Karpas-422 (cell line): ENCODE data around the gene MOCOS. TPM values are rescaled to one million over a fixed set of nuclear protein-coding genes. Genes with fewer than 3 reads are reported as not detected.

Experiments used
- DNase-seq: peaks from one replicate; pipeline ENCODE4 v3.0.0-alpha.2; 2015
- H2AFZ ChIP-seq: fragments of 200-600 bp; sonication (generic); 2 replicates; pipeline ENCODE4 v1.6.1; 2014; ENCODE audit warnings: antibody characterized with exemption, low read length, mixed read lengths
- H3K27ac ChIP-seq: fragments of 200-600 bp; sonication (generic); 2 replicates; pipeline ENCODE4 v1.5.1; 2014; ENCODE audit warnings: mild to moderate bottlenecking, low read length, moderate library complexity
- H3K27me3 ChIP-seq: fragments of 200-600 bp; sonication (generic); 2 replicates; pipeline ENCODE4 v1.6.1; 2014; ENCODE audit warnings: low read length, mixed read lengths
- H3K36me3 ChIP-seq: fragments of 200-600 bp; sonication (generic); 2 replicates; pipeline ENCODE4 v1.6.1; 2014; ENCODE audit warnings: low read length, mixed read lengths; ENCODE audit not compliant: insufficient read depth
- H3K4me1 ChIP-seq: fragments of 200-600 bp; sonication (generic); 2 replicates; pipeline ENCODE4 v1.6.1; 2014; ENCODE audit warnings: mild to moderate bottlenecking, low read length, mixed read lengths
- H3K4me2 ChIP-seq: fragments of 200-600 bp; sonication (generic); 2 replicates; pipeline ENCODE4 v1.6.1; 2014; ENCODE audit warnings: low read length, low read depth, mild to moderate bottlenecking; ENCODE audit not compliant: poor library complexity, severe bottlenecking
- H3K4me3 ChIP-seq: fragments of 200-600 bp; sonication (generic); 2 replicates; pipeline ENCODE4 v1.5.1; 2014; ENCODE audit warnings: mild to moderate bottlenecking, antibody characterized with exemption, low read length, mixed read lengths
- H3K79me2 ChIP-seq: fragments of 200-600 bp; sonication (generic); 2 replicates; pipeline ENCODE4 v1.6.1; 2014; ENCODE audit warnings: mild to moderate bottlenecking, low read length, mixed read lengths
- H3K9ac ChIP-seq: fragments of 200-600 bp; sonication (generic); 2 replicates; pipeline ENCODE4 v1.6.0; 2014; ENCODE audit warnings: low read length
- H3K9me2 ChIP-seq: fragments of 200-600 bp; sonication (generic), shearing (Covaris generic); replicated peaks from 2 replicates; pipeline ENCODE4 v1.6.0; 2014; ENCODE audit warnings: mild to moderate bottlenecking, low read length, moderate library complexity; ENCODE audit not compliant: insufficient read depth
- H3K9me3 ChIP-seq: fragments of 300-700, 200-600 bp; sonication (generic); 2 replicates; pipeline ENCODE4 v1.6.1; 2014; ENCODE audit warnings: low read length, mixed read lengths
- H4K20me1 ChIP-seq: fragments of 200-600 bp; sonication (generic); 2 replicates; pipeline ENCODE4 v1.6.1; 2014; ENCODE audit warnings: mild to moderate bottlenecking, antibody characterized with exemption, low read length, low read depth; ENCODE audit not compliant: insufficient read depth
- total RNA-seq: library from RNA; depleted of rRNA; stranded (reverse); fragments of >200 nt; shearing (Covaris generic); gene quantifications from 2 replicates; pipeline ENCODE4 v1.2.3, GENCODE V29; 2014; ENCODE audit warnings: low replicate concordance

The MOCOS gene
- total RNA-seq, 1 experiment from 2014 or later = not detected

DNA sequence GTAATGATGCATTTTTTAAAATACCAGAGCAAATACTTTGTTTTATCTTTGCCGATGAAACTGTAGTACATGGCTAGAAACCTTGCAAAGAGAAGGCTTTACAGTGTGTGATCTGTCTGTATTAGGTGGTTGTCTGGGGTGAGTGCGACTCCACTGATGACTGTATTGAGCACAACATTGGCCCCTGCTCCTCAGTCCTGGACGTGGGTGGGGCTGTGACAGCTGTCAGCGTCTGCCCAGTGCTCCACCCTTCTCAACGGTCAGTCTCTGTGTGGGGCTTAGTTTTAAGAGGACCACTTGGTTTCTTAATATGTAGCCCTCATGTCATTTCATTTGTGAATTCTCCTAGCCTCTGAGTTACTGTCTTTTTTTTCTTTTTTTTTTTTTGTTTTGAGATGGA, 17.4 kb upstream of the MOCOS start:
- no peaks in the 10 kb centered on the region for H3K27me3 ChIP-seq
- H2AFZ ChIP-seq = no peak overlapping the region
- H3K4me3 ChIP-seq = no peak overlapping the region
- H3K9me3 ChIP-seq = no peaks in the 10 kb centered on the region
- H4K20me1 ChIP-seq = peaks cover 9% of the 10 kb centered on the region; the same call in 1 of the 2 replicates
- no peak overlapping the region for H3K4me2 ChIP-seq
- H3K36me3 ChIP-seq = peaks cover 39% of the 10 kb centered on the region
- H3K9me2 ChIP-seq = no peaks in the 10 kb centered on the region
- peaks cover 20% of the 10 kb centered on the region for H3K4me1 ChIP-seq
- no peak for DNase-seq
- H3K9ac ChIP-seq = no peak overlapping the region
- no peak overlapping the region for H3K27ac ChIP-seq
- no peaks in the 10 kb centered on the region for H3K79me2 ChIP-seq

DNA sequence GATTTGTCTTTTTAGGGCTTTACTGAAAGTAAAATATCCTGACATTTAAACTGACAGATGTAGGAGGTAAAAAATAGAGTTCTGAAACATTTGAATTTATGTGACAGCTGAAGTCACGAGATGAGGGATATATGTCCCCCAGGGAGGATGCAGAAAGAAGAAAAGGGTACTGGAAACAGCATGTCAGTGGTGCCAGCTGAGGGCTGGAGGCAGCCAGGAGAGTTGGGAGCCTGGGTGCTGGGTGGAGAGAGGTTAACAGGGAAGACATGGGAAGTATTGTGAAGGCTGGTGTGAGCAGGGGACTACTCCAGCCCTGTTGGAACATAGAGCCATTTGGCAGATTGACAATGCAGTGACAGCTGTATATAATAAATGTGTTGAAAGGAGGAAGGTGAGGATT, 11.8 kb upstream of the MOCOS start:
- peaks cover 34% of the 10 kb centered on the region for H4K20me1 ChIP-seq
- H3K27ac ChIP-seq = no peak overlapping the region
- H3K9me2 ChIP-seq = no peaks in the 10 kb centered on the region
- H3K4me2 ChIP-seq = peak overlapping the region; percentile 37
- H3K36me3 ChIP-seq = peaks cover 37% of the 10 kb centered on the region
- H3K4me1 ChIP-seq = peaks cover 44% of the 10 kb centered on the region
- H2AFZ ChIP-seq = no peak overlapping the region
- no peaks in the 10 kb centered on the region for H3K79me2 ChIP-seq
- no peaks in the 10 kb centered on the region for H3K9me3 ChIP-seq
- DNase-seq = peak; percentile 70
- no peak overlapping the region for H3K4me3 ChIP-seq
- H3K9ac ChIP-seq = no peak overlapping the region
- no peaks in the 10 kb centered on the region for H3K27me3 ChIP-seq

DNA sequence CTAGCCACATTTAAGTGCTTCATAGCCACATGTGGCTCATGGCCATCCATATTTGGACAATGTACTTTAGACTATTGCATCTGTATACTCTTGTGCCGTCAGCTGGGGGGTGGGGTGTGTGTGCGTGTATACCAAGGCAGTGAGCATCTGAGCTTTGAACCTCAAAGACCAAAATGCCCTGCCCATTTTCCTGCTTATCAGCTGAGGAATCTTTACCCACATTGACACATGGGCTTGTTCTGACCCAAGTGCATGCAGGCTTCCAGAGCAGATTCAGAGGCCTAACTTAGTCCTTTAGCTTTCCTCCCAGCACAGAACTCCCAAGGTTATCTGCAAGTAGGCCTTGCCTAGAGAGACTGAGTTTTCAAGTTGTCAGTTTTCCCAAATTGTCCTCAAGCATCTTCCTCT, 11.1 kb upstream of the MOCOS start:
- Histone ChIP-seq H3K9ac (no peak overlapping the region), H3K79me2 (no peaks in the 10 kb centered on the region), H3K9me3 (no peaks in the 10 kb centered on the region), H3K27ac (no peak overlapping the region), H3K27me3 (no peaks in the 10 kb centered on the region), H3K4me1 (peaks cover 44% of the 10 kb centered on the region), H3K4me2 (no peak overlapping the region), H4K20me1 (peaks cover 35% of the 10 kb centered on the region), H3K4me3 (no peak overlapping the region), H2AFZ (no peak overlapping the region), H3K36me3 (peaks cover 31% of the 10 kb centered on the region), H3K9me2 (no peaks in the 10 kb centered on the region)
- no peak for DNase-seq

DNA sequence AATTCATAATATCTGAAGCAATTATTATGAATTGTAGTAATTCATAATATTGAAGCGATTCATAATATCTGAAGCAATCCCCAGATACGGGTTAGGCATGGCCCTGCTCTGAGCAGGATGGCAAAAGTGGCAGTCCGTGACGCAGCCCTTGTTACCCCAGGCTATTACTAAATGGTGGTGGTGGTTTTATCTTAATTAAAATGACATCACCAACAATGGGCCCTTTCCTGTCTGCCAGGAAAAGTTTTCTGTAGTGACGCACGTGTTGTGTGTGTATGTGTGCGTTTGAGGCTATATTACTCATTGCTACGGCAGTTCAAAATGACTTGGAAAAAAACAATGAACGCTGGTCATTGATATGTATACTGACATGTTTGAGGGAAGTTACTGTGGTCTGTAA, 10.6 kb upstream of the MOCOS start:
- Histone ChIP-seq H3K4me2 (no peak overlapping the region), H3K9ac (no peak overlapping the region)

DNA sequence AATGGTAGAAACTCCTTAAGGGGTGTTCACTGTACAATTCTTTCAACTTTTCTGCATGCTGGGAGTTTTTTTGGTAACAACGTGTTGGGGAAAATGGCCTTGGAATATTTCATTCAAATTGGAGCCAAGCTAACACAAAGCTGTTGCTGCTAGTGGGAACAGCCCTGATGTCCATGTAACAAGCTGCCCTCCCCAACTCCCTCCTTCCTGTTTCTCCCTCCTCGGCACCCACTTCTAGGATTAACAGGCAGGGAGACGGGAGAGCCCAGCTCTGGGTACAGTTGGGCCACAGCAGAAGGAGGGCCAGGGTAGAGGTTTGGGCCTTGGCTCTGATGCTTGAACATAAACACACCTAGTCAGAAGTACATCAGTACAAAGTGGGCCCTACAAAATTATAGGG, 9.4 kb upstream of the MOCOS start:
- H3K27me3 ChIP-seq = no peaks in the 10 kb centered on the region
- no peak overlapping the region for H3K4me2 ChIP-seq
- no peaks in the 10 kb centered on the region for H3K79me2 ChIP-seq
- no peak overlapping the region for H3K27ac ChIP-seq
- H3K4me1 ChIP-seq = peaks cover 44% of the 10 kb centered on the region
- peaks cover 40% of the 10 kb centered on the region for H4K20me1 ChIP-seq
- no peak overlapping the region for H3K9ac ChIP-seq
- H3K9me3 ChIP-seq = no peaks in the 10 kb centered on the region
- no peak for DNase-seq
- peaks cover 27% of the 10 kb centered on the region for H3K36me3 ChIP-seq
- no peak overlapping the region for H2AFZ ChIP-seq
- H3K9me2 ChIP-seq = no peaks in the 10 kb centered on the region
- H3K4me3 ChIP-seq = no peak overlapping the region

More for the DNA sequence above, 10.6 kb upstream of the MOCOS start:
- H3K27ac ChIP-seq = no peak overlapping the region
- no peaks in the 10 kb centered on the region for H3K9me3 ChIP-seq
- no peaks in the 10 kb centered on the region for H3K27me3 ChIP-seq
- no peak overlapping the region for H3K4me3 ChIP-seq
- peaks cover 35% of the 10 kb centered on the region for H4K20me1 ChIP-seq
- no peaks in the 10 kb centered on the region for H3K79me2 ChIP-seq
- peaks cover 27% of the 10 kb centered on the region for H3K36me3 ChIP-seq
- H3K4me1 ChIP-seq = peaks cover 44% of the 10 kb centered on the region
- no peak for DNase-seq
- no peaks in the 10 kb centered on the region for H3K9me2 ChIP-seq
- H2AFZ ChIP-seq = no peak overlapping the region

DNA sequence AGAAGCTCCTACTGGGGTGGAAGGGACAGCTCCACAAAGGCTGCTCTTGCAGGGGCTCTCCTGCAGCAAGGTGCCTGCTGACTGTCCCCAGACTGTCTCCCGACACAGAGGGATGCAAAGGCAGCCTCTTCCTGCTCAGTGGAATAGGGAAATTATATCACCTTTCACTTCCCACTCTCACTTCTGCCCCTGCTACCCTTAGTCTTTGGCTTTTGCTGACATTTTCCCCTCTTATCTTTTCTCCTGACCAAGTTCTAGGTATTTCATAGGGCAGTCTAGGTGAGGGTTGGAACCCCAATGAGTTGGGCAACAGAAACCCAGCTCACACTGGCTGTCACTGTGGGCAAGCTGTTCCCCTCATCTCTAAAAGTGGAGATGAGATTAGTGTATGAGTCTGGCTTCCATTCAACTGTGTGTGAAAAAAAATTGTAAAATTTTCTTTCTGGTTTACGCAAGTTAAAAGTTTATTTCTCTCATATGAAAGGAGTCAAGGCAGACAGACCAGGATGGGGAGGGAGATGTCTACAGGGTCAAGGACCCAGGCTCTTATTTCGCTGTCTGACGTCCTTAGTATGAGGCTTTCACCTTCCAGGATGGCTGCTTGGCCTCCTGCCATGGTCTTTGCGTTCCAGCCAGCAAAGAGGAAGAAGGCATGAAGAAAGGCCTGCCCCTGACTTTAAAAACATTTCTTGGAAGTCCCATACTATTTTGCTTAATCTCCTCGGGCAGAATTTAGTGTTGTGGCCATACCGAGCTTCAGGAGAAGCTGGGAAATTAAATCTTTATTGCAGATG, 7.5 kb upstream of the MOCOS start:
- Histone ChIP-seq H3K4me2 (no peak overlapping the region), H3K27ac (no peak overlapping the region), H2AFZ (no peak overlapping the region), H3K79me2 (no peaks in the 10 kb centered on the region), H3K9me3 (no peaks in the 10 kb centered on the region), H4K20me1 (peaks cover 39% of the 10 kb centered on the region; the same call in 1 of the 2 replicates), H3K27me3 (no peaks in the 10 kb centered on the region), H3K4me3 (no peak overlapping the region), H3K36me3 (peaks cover 21% of the 10 kb centered on the region), H3K9me2 (no peaks in the 10 kb centered on the region), H3K9ac (no peak overlapping the region), H3K4me1 (peaks cover 33% of the 10 kb centered on the region)
- peak; percentile 52 for DNase-seq

GRCh38 chr18:36181441-36181840, 5.9 kb upstream of the MOCOS start:
- peaks cover 31% of the 10 kb centered on the region for H3K4me1 ChIP-seq
- H3K4me2 ChIP-seq = no peak overlapping the region
- no peak overlapping the region for H2AFZ ChIP-seq
- H3K9ac ChIP-seq = no peak overlapping the region
- H3K27me3 ChIP-seq = no peaks in the 10 kb centered on the region
- no peaks in the 10 kb centered on the region for H3K79me2 ChIP-seq
- H3K36me3 ChIP-seq = peaks cover 9% of the 10 kb centered on the region
- H3K9me2 ChIP-seq = no peaks in the 10 kb centered on the region
- H3K27ac ChIP-seq = no peak overlapping the region
- no peak overlapping the region for H3K4me3 ChIP-seq
- H3K9me3 ChIP-seq = no peaks in the 10 kb centered on the region
- DNase-seq = no peak
- H4K20me1 ChIP-seq = peaks cover 41% of the 10 kb centered on the region; the same call in 1 of the 2 replicates

GRCh38 chr18:36181898-36182506, 5.3 kb upstream of the MOCOS start:
- Histone ChIP-seq H3K36me3 (peaks cover 3% of the 10 kb centered on the region; the same call in 1 of the 2 replicates), H3K9me2 (no peaks in the 10 kb centered on the region), H3K4me1 (peaks cover 31% of the 10 kb centered on the region), H3K9me3 (no peaks in the 10 kb centered on the region), H3K27ac (no peak overlapping the region), H3K9ac (no peak overlapping the region), H3K4me3 (no peak overlapping the region), H4K20me1 (peaks cover 40% of the 10 kb centered on the region; the same call in 1 of the 2 replicates), H3K79me2 (no peaks in the 10 kb centered on the region), H2AFZ (no peak overlapping the region), H3K27me3 (no peaks in the 10 kb centered on the region), H3K4me2 (no peak overlapping the region)
- DNase-seq = no peak
